GM18858 (cell line): ENCODE data around the gene GPR50.

Experiments used
- ATAC-seq: cut with Tn5 transposase; IDR thresholded peaks from one replicate; pipeline ENCODE4 v1.9.1; 2021; ENCODE audit not compliant: unreplicated experiment

The GPR50 gene

GRCh38 chrX:151176231-151176750, at the start of gene GPR50:
Gene GPR50, plus strand, starts transcription at chrX:151176584. Its CDS starts 138 bp downstream, at chrX:151176722.
- ATAC-seq = no peak

GRCh38 chrX:151132531-151132930, 43.9 kb upstream of the GPR50 start:
- ATAC-seq = no peak

- ATAC-seq = peak; percentile 76
Measured at GRCh38 chrX:151151665-151152267, 24.6 kb upstream of the GPR50 start.

- no peak for ATAC-seq
Measured at GRCh38 chrX:151153086-151153485, 23.3 kb upstream of the GPR50 start.

GRCh38 chrX:151153667-151154066, 22.7 kb upstream of the GPR50 start:
- no peak for ATAC-seq

GRCh38 chrX:151155234-151155633, 21.1 kb upstream of the GPR50 start:
- ATAC-seq = no peak

- ATAC-seq = no peak
Measured at GRCh38 chrX:151161690-151162089, 14.7 kb upstream of the GPR50 start.

- ATAC-seq = no peak
Measured at GRCh38 chrX:151167791-151168345, 8.5 kb upstream of the GPR50 start.

- ATAC-seq = no peak
Measured at GRCh38 chrX:151169783-151170182, 6.6 kb upstream of the GPR50 start.

- no peak for ATAC-seq
Measured at GRCh38 chrX:151174581-151175282, 1.7 kb upstream of the GPR50 start.

- no peak for ATAC-seq
Measured at GRCh38 chrX:151175283-151176062, 911 bp upstream of the GPR50 start.

GRCh38 chrX:151177141-151178027, 1.0 kb downstream of the GPR50 start:
- ATAC-seq = no peak

- no peak for ATAC-seq
Measured at GRCh38 chrX:151178746-151179145, 2.4 kb downstream of the GPR50 start.

- no peak for ATAC-seq
Measured at GRCh38 chrX:151180400-151180799, 4.0 kb downstream of the GPR50 start.

- ATAC-seq = no peak
Measured at GRCh38 chrX:151181088-151181487, 4.7 kb downstream of the GPR50 start.

- ATAC-seq = no peak
Measured at GRCh38 chrX:151183233-151183753, 6.9 kb downstream of the GPR50 start.

- ATAC-seq = no peak
Measured at GRCh38 chrX:151183912-151184565, 7.7 kb downstream of the GPR50 start.

- ATAC-seq = no peak
Measured at GRCh38 chrX:151184705-151185104, 8.3 kb downstream of the GPR50 start.

- no peak for ATAC-seq
Measured at GRCh38 chrX:151206871-151207270, 30.5 kb downstream of the GPR50 start.

GRCh38 chrX:151225843-151226242, 49.5 kb downstream of the GPR50 start:
- no peak for ATAC-seq
